Skeletal muscle satellite cell (primary cell): ENCODE measurements around the gene C17orf58.
"Not testable (repeated sequence)": the region's sequence is repeated elsewhere in the genome, so short reads cannot be mapped to it uniquely, and the experiment has no call there.

Experiments
- H3K27me3 ChIP-seq: 2 replicates; pipeline ENCODE4 v1.7.0; 2013; ENCODE audit warnings: low read length; ENCODE audit not compliant: control insufficient read depth, insufficient read depth
- H3K36me3 ChIP-seq: 2 replicates; pipeline ENCODE4 v1.7.0; 2013; ENCODE audit warnings: mild to moderate bottlenecking, control low read depth, low read length; ENCODE audit not compliant: insufficient read depth
- H3K4me1 ChIP-seq: 2 replicates; pipeline ENCODE4 v1.7.0; 2013; ENCODE audit warnings: low read length; ENCODE audit not compliant: control insufficient read depth, insufficient read depth
- H3K4me2 ChIP-seq: 2 replicates; pipeline ENCODE4 v1.7.0; 2013; ENCODE audit warnings: mild to moderate bottlenecking, low read length
- H3K4me3 ChIP-seq: 2 replicates; pipeline ENCODE4 v1.7.0; 2013; ENCODE audit warnings: low read length
- H3K9ac ChIP-seq: 2 replicates; pipeline ENCODE4 v1.7.0; 2013; ENCODE audit warnings: mild to moderate bottlenecking, low read depth, low read length, moderate library complexity
- H3K9me3 ChIP-seq: replicated peaks from 2 replicates; pipeline ENCODE4 v1.7.0; 2013; ENCODE audit warnings: mild to moderate bottlenecking, control low read depth, low read length

The C17orf58 gene

DNA sequence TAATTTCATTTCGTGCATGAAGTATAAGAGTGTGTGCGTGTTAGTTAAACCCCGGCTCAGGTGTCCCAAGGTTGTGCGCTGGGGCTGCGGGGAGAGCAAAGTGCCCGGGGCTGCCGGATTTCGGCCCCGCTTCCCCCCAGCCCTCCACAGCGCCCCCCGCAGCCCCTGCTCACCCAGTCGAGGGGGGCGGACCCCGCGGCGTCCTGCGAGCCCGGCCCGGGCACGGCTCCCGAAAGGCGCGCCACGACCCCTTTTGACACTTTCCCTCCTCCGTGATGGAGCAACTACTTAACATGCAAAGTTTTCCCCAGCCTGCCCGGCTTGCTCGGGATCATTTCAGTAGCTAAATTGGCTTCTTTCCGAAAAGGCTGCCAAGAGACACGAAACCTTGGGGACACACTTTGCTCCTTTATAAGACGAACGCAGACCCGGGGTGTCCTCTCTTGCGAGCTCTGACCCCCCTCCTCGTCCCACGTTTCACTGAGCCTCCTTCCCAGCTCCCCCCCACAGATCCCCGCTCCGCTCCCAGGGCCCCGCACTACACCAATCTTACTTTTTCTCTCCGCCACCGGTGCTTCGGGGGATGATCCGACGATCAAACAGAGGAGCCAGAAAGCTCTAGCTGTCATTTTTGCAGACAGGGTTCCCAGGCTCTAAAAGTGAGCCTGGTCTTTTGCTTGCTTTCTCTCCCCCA is 552 bp downstream of the C17orf58 start:
- H3K9me3 ChIP-seq = no peaks in the 10 kb centered on the region
- peak overlapping the region; percentile 19 for H3K9ac ChIP-seq
- H3K4me3 ChIP-seq = peak overlapping the region; percentile 59
- peak overlapping the region; percentile 84 for H3K4me2 ChIP-seq
- H3K27me3 ChIP-seq = peaks cover 5% of the 10 kb centered on the region
- no peaks in the 10 kb centered on the region for H3K36me3 ChIP-seq
- peaks cover 30% of the 10 kb centered on the region for H3K4me1 ChIP-seq

DNA sequence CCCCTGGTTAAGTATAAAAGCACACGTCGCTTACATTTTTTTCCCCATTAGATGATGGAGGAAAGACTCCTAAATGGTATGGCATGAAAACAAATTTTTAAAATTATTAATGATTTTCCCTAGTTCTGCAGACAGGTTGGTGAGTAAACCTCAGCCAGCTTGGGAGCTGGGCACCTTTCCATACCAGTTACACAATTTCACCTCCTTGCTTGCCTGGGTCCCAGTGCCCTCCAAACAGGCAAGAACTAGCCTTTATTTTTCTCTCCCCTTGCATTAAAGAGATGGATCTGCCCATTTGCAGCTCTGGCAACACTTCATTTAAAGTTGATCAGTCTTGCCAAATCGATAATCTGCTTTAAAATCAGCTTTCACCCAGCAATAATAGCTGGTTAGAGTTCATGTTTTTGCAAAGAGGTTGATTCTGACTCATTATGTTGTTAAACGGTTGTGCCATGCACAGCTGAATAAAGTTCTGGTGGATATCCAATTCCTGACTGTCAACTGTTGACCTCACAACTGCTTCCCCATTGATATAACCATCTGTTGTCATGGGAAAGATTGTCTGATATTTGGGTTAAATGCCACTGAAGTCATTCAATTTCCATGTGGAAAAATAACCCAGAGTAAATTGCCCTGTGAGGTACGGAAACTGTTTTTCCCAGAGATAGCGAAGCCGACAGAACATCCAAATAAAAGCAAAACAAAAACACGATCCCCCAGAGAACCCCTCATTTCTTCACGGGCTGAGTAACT is 1.3 kb downstream of the C17orf58 start:
- Histone ChIP-seq H3K9me3 (no peaks in the 10 kb centered on the region), H3K36me3 (no peaks in the 10 kb centered on the region), H3K4me3 (peak overlapping the region; percentile 59), H3K4me2 (peak overlapping the region; percentile 84), H3K4me1 (peaks cover 30% of the 10 kb centered on the region), H3K27me3 (peaks cover 5% of the 10 kb centered on the region), H3K9ac (peak overlapping the region; percentile 19)

DNA sequence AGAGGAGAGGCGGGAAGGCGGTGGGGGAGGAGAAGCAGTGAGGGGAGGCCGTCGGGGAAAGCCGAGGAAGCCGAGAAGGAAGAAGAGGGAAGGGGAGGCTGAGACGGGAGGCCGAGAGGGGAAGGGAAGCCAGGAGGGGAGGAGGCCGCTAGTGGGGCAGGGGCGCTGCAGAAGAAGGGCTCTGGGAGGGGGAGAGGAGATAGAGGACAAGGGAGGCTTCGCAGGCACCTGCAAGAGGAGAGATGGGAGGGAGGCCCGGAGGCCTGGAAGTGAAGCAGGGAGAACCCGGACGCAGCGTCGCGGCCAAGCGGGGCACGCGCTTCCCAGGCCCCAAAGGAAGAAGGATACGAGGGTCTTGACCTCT is 2.3 kb downstream of the C17orf58 start:
- H3K4me2 ChIP-seq = peak overlapping the region; percentile 95
- no peaks in the 10 kb centered on the region for H3K36me3 ChIP-seq
- H3K4me3 ChIP-seq = peak overlapping the region; percentile 93
- peaks cover 5% of the 10 kb centered on the region for H3K27me3 ChIP-seq
- H3K9me3 ChIP-seq = no peaks in the 10 kb centered on the region
- H3K4me1 ChIP-seq = peaks cover 30% of the 10 kb centered on the region
- peak overlapping the region; percentile 77 for H3K9ac ChIP-seq

DNA sequence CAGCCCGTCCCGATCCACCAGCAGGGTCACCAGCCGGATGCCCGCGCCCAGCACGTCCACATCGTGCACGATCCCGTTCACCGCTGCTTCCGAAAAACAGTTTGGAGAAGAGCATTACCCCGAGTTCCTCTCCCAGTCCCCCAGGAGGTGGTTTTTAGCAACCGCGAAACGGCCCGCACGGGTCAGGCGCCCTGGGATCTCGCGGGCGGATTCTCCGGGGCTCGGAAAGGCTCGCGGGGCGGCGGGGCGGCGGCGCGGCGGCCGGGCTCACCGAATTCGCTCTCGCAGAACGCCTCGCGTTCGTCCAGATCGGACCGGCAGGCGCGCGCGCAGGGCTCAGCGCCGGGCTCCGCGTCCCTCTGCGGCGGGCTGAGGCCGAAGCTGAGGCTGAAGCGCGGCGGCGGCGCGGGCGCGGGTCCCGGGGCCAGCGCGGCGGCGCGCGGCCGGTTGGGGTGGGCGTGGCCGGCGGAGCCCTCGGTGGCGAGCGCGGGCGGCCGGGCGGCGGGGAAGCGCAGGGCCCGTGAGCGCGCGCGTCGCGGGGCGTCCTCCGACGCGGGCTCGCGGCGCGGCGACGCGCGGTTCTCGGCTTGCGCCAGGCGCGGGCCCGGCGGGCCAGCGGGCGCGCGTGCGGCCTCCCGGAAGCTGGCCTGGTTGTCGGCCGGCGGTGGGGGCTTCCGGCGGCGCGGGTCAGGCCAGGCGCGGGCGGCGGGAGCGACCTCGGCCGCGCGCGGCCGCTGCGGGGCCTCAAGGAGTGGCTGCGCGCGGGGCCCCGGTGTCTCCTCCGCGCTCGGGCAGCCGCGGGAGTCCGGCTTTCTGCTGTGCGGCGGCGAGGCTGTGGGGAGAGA is 2.9 kb downstream of the C17orf58 start:
- H3K4me3 ChIP-seq = peak overlapping the region; percentile 93
- no peaks in the 10 kb centered on the region for H3K36me3 ChIP-seq
- no peaks in the 10 kb centered on the region for H3K9me3 ChIP-seq
- H3K4me1 ChIP-seq = peaks cover 30% of the 10 kb centered on the region
- peak overlapping the region; percentile 95 for H3K4me2 ChIP-seq
- peaks cover 5% of the 10 kb centered on the region for H3K27me3 ChIP-seq
- H3K9ac ChIP-seq = peak overlapping the region; percentile 89

DNA sequence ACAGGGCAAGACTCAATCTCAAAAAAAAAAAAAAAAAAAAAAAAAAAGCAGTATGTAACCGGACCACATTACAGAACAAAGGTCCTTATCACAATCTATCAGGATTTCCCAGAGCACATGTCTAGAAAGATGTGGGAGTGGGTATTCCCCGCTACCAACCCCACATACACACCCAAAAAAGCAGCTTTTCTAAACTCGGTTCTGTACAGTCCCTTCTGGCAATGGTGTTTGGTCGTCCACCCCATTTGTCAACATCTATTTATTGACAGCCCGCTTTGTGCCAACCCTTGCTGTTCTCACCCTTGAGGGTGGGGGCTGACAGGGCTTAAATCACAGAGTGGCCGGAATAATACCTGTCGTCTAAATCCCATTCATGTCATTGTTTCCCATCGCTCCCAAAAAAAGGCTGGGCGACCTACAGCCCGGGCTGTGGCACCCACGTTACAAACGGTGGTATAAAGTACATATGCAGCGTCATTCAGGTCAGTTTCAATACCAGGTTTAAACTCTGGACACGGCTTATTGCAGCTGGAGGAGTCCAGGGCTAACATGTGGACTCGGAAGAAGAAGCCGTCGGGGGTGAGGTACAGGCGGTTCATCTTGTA is 3.6 kb downstream of the C17orf58 start:
- no peaks in the 10 kb centered on the region for H3K36me3 ChIP-seq
- H3K9ac ChIP-seq = peak overlapping the region; percentile 89

DNA sequence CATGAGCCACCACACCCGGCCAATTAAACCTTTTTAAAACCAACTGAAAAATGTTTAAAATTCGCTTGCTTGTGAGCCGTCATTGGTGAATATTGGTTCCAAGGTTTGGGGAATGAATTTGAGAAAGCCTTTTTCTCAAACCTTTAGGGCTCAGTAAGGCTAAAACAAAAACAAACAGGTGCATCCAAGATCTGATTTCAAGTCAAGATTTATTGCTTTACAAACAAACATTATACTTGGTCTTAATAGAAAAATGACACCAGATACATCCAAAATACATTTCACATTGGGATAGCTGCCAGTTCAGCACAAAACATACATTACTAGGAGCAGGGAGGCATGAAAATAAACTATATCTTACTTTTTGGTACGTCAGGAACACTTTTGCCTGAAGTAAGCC is 5.4 kb downstream of the C17orf58 start:
- Histone ChIP-seq H3K4me1 (peaks cover 23% of the 10 kb centered on the region), H3K9ac (no peak overlapping the region), H3K27me3 (no peaks in the 10 kb centered on the region), H3K36me3 (no peaks in the 10 kb centered on the region), H3K9me3 (no peaks in the 10 kb centered on the region), H3K4me2 (no peak overlapping the region), H3K4me3 (no peak overlapping the region)

More for the DNA sequence above, 3.6 kb downstream of the C17orf58 start:
- H3K4me2 ChIP-seq = peak overlapping the region; percentile 91
- peaks cover 30% of the 10 kb centered on the region for H3K4me1 ChIP-seq
- no peaks in the 10 kb centered on the region for H3K9me3 ChIP-seq
- peaks cover 5% of the 10 kb centered on the region for H3K27me3 ChIP-seq
- H3K4me3 ChIP-seq = peak overlapping the region; percentile 93

DNA sequence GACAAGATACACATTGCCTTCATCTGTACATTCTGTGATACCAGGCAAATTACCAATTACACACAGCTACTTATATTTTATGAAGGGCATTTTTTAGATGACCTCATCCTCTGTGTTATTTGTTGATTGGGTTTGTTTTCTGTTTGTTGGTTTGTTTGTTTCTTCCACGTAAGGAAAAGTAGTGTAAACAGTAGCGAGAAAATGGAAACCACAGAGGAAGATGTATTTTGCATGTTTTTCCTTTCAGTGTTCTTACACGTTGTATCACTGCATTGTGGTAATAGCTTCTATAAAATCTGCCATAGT is 12.9 kb downstream of the C17orf58 start:
- H3K27me3 ChIP-seq = no peaks in the 10 kb centered on the region
- H3K9ac ChIP-seq = no peak overlapping the region
- H3K4me2 ChIP-seq = no peak overlapping the region
- H3K4me1 ChIP-seq = peaks cover 6% of the 10 kb centered on the region
- peaks cover 26% of the 10 kb centered on the region for H3K36me3 ChIP-seq
- no peaks in the 10 kb centered on the region for H3K9me3 ChIP-seq
- H3K4me3 ChIP-seq = no peak overlapping the region

DNA sequence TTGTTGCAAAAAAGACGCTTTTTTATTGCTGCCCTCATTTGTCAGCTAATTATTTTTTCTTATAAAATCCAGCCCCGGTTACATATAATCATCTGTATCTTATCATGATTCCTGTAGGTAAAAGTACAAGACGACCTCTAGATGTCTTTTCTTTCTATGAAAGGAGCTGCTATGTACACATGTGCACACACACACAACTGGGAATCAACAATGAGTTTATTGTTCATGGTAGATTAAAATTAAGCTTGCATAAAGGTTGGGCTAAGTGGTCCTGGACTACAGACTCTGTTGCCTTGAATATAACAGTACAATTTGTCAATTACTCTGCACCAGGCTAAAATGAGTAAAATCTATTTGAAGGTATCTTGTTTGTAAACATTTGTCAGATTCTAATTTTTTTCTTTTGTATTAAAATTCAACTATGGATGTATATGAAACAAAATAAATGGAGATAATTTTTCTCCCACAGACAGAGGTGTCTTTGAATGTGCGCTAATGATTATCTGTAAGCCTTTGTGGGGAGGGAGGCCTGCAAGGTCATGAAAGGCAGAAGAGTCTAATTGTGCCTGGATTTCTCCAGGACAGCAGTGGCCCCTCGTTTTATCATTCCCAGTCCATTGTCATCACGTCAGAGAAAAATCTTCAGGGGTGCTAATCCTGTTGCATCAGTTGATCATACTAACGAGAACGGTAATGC is 13.4 kb downstream of the C17orf58 start:
- Histone ChIP-seq H3K27me3 (no peaks in the 10 kb centered on the region), H3K4me2 (no peak overlapping the region), H3K4me1 (peaks cover 10% of the 10 kb centered on the region), H3K36me3 (peaks cover 26% of the 10 kb centered on the region), H3K9me3 (no peaks in the 10 kb centered on the region), H3K4me3 (no peak overlapping the region), H3K9ac (no peak overlapping the region)

DNA sequence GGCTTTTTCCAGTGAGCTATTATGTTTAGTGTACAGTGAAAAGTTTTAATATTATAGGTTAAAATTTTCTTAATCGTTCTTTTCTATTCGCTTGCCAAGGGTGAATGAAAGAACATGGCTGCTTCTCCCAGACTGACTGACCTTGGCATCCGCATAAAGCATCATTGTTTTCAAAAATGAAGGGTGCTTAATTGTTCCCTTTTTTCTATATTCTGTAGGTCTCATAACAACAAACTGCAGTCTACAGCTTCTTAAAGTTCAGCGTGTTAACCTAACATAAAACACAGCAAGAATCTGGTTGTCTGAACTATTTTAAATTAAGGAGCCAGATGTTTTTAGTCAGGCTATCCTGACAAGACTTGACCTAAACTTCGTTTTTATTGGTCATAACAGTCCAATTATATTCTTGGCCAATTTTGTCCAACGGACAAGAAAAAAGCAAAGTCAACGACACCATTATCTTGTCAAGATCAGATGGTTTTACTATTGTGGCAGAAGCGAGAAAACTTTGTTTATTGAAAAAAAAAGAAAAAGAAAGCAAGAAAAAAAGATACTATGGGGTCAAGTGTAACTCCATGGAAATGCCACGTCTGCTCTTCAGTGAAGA is 14.1 kb downstream of the C17orf58 start:
- Histone ChIP-seq H3K27me3 (no peaks in the 10 kb centered on the region), H3K36me3 (peaks cover 26% of the 10 kb centered on the region), H3K4me1 (peaks cover 10% of the 10 kb centered on the region), H3K4me3 (no peak overlapping the region), H3K9me3 (no peaks in the 10 kb centered on the region), H3K9ac (no peak overlapping the region), H3K4me2 (no peak overlapping the region)

DNA sequence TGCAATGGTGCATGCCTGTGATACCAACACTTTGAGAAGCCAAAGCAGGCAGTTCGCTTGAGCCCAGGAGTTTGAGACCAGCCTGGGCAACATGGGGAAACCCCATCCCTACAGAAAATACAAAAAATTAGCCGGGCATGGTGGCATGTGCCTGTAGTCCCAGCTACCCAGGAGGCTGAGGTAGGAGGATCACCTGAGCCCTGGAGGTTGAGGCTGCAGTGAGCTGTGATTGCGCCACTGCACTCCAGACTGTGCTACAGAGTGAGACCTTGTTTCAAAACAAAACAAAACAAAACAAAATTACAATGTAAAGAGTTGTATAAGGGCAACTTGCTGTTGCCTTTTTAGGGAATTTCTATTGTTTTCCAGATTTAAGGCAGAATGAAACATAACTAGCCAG is 15.4 kb downstream of the C17orf58 start:
- H3K9ac ChIP-seq, H3K9me3 ChIP-seq, H3K4me3 ChIP-seq, H3K27me3 ChIP-seq, H3K4me2 ChIP-seq: not testable (repeated sequence)
- Histone ChIP-seq H3K36me3 (peaks cover 29% of the 10 kb centered on the region), H3K4me1 (peaks cover 10% of the 10 kb centered on the region)
